ENCODE results near the gene CCN5. TPM values are rescaled to one million over a fixed set of nuclear protein-coding genes. Genes with fewer than 3 reads are reported as not detected.

CCN5 gene
- total and polyA plus RNA-seq, 5 experiments from 2014 or later, result not detected

DNA sequence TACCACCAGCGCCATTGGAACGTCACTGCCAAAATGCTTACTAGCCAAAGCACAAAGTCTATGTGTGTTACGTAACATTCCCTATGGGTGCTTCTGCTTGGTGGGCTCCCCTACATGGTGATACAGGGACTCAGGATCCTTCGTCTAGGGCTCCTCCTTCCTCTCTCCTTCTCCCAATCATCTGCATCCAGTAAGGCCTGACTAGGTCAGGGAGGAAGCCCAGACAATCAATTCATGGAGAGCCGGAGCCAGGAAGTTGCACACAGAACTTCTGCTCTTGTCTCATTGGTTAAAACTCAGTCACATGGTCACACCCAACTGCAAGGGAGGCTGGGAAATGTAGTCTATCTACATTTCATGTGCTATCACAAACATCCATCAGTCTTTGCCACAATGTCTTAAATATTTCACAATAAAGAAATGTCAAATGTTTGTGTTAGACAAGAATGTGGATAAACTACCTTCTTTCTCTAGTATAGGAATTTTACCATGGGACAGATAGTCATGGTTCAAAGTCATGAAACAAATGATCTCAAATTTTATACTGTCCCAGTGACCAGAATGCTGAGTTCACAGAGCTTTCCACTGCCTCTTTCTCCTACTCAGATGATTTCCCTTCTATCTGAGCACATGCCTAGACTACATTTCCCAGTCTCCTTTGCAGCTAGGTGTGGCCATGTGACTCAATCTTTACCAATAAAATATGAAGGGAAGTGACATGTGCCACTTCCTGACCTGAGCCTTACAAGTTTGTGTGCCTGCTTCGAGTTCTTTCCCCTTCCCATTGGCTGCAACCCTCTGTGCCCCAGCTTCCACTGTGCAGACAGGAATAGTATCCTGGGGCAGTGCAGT, 21.2 kb downstream of the CCN5 start:
- Mint-ChIP-seq H3K27ac (peak overlapping the region in 9 of 10 donors; percentile 20 to 91 (median 81)), H3K4me1 (peaks cover 11 to 19% (median 15%) of the 10 kb centered on the region in 4 donors), H3K4me3 (peak overlapping the region; percentile 55 to 81 (median 63)), H3K9me3 (peaks cover 0 to 8% (median 0%) of the 10 kb centered on the region in 9 donors), H3K36me3 (peaks cover 0 to 4% (median 0%) of the 10 kb centered on the region in 3 donors), H3K27me3 (no peaks in the 10 kb centered on the region)
- POLR2A ChIA-PET, result no interaction called here
- ATAC-seq, result peak; percentile 70 to 83
- peak in 6 of 10 donors; percentile 15 to 49 (median 24) for DNase-seq

GRCh38 chr20:44737116-44737515, 21.9 kb downstream of the CCN5 start:
- peaks cover 0 to 4% (median 0%) of the 10 kb centered on the region in 3 donors for H3K36me3 Mint-ChIP-seq

DNA sequence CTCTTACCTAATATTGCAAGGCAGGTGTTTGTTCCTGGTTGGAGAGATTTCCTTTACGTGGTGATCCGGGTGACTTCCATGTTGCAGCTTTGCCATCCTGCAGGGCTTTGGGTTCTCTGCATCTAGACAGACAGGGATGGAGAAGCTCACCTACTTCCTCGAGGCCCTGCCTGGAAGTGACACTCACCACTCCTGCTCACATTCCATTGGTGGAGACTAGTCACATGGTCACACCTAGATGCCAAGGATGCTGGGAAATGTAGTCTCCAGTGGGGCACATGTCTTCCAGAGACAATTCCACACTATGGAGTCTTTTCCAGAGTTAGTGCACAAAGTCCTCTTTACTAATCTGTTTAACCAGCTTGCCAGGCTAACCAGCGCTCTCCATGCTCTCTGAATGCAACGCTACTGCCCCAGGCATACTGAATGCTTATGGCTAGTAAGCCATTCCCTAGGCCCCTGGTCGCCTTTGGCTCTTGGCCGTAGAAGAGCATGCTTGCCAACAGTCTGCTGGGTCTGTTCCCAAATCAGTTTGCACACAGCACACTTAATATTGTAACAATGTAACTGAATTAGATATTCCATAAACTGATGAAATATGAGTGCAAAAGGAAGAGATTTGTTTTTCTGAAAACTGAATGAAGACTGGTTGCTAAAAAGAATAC, 23.8 kb downstream of the CCN5 start:
- POLR2A ChIA-PET, result no interaction called here
- DNase-seq (peak in 6 of 10 donors; percentile 14 to 44 (median 28)), ATAC-seq (peak; percentile 63 to 67)
- Mint-ChIP-seq H3K4me3 (no peak overlapping the region), H3K27me3 (peaks cover 0 to 5% (median 0%) of the 10 kb centered on the region in 5 donors), H3K27ac (no peak overlapping the region), H3K4me1 (peaks cover 9 to 16% (median 12%) of the 10 kb centered on the region in 4 donors), H3K36me3 (peaks cover 0 to 4% (median 0%) of the 10 kb centered on the region in 3 donors), H3K9me3 (peaks cover 0 to 8% (median 0%) of the 10 kb centered on the region in 9 donors)

More at GRCh38 chr20:44737116-44737515, 21.9 kb downstream of the CCN5 start:
- Mint-ChIP-seq H3K9me3 (peaks cover 0 to 8% (median 0%) of the 10 kb centered on the region in 9 donors), H3K27ac (peak overlapping the region in 2 of 10 donors; percentile 46 to 61), H3K4me3 (peak overlapping the region in 2 of 10 donors; percentile 9 to 55), H3K4me1 (peaks cover 11 to 19% (median 15%) of the 10 kb centered on the region in 4 donors), H3K27me3 (peaks cover 0 to 4% (median 0%) of the 10 kb centered on the region in 5 donors)
- ATAC-seq (no peak), DNase-seq (no peak)
- POLR2A ChIA-PET, result no interaction called here

DNA sequence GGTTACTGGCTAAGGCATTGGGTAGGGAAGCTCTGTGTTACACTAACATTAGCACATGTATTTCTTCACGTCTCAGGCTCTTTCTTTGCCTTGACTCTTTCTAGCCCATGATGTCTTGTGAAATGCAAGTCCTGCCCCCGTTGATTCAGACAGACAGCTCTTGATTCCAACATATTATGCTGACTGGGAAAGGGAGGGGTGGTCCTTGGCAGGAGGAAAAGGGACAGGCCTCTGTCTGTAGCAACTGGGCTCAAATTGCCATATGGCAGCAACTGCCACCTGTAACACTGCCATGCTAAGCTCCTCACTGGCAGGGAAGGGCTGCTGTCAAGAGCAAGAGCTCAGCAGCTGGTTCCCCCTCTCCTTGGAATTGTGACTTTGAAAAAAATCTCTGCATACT, 24.8 kb downstream of the CCN5 start:
- Mint-ChIP-seq H3K36me3 (peaks cover 0 to 4% (median 0%) of the 10 kb centered on the region in 3 donors), H3K4me1 (peaks cover 9 to 16% (median 13%) of the 10 kb centered on the region in 4 donors), H3K27me3 (peaks cover 0 to 11% (median 1%) of the 10 kb centered on the region in 5 donors), H3K27ac (peak overlapping the region in 1 of 10 donors; percentile 22), H3K4me3 (no peak overlapping the region), H3K9me3 (peaks cover 0 to 8% (median 0%) of the 10 kb centered on the region in 9 donors)
- no peak for DNase-seq
- no peak for ATAC-seq
- POLR2A ChIA-PET, result no interaction called here

GRCh38 chr20:44742304-44743079, 27.3 kb downstream of the CCN5 start:
- DNase-seq, result no peak
- no peak for ATAC-seq
- peak overlapping the region in 1 of 10 donors; percentile 70 for H3K27ac Mint-ChIP-seq
- H3K36me3 Mint-ChIP-seq, result peaks cover 0 to 2% (median 0%) of the 10 kb centered on the region in 3 donors
- H3K4me1 Mint-ChIP-seq, result peaks cover 5 to 21% (median 13%) of the 10 kb centered on the region in 4 donors
- no peak overlapping the region for H3K4me3 Mint-ChIP-seq
- peaks cover 3 to 25% (median 13%) of the 10 kb centered on the region in 5 donors for H3K27me3 Mint-ChIP-seq
- no peaks in the 10 kb centered on the region for H3K9me3 Mint-ChIP-seq
- POLR2A ChIA-PET, result no interaction called here

DNA sequence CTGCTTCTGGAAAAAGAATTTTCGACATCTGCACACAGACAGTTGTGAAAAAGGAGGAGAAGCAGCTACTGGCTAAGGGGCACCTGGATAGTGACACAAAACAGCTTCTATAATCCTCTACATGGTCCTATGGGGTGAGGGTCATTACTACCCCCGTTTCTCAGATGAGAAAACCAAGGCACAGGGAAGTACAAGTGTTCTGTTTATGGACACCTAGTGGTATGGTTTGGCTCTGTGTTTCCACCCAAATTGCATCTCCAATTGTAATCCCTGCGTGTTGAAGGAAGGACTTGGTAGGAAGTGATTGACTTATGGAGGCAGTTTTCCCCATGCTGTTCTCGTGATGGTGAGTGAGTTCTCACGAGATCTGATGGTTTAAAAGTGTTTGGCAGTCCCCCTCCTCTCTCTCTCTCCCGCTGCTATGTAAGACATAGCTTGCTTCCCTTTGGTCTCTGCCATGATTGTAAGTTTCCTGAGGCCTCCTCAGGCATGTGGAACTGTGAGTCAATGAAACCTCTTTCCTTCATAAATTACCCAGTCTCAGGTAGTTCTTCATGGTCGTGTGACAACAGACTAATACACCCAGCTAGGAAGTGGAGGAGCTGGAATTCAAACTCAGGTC, 28.0 kb downstream of the CCN5 start:
- POLR2A ChIA-PET, result no interaction called here
- ATAC-seq (no peak), DNase-seq (no peak)
- Mint-ChIP-seq H3K4me1 (peaks cover 6 to 23% (median 13%) of the 10 kb centered on the region in 4 donors), H3K27ac (no peak overlapping the region), H3K9me3 (no peaks in the 10 kb centered on the region), H3K36me3 (peaks cover 0 to 2% (median 0%) of the 10 kb centered on the region in 3 donors), H3K27me3 (peaks cover 5 to 27% (median 20%) of the 10 kb centered on the region in 5 donors), H3K4me3 (no peak overlapping the region)

DNA sequence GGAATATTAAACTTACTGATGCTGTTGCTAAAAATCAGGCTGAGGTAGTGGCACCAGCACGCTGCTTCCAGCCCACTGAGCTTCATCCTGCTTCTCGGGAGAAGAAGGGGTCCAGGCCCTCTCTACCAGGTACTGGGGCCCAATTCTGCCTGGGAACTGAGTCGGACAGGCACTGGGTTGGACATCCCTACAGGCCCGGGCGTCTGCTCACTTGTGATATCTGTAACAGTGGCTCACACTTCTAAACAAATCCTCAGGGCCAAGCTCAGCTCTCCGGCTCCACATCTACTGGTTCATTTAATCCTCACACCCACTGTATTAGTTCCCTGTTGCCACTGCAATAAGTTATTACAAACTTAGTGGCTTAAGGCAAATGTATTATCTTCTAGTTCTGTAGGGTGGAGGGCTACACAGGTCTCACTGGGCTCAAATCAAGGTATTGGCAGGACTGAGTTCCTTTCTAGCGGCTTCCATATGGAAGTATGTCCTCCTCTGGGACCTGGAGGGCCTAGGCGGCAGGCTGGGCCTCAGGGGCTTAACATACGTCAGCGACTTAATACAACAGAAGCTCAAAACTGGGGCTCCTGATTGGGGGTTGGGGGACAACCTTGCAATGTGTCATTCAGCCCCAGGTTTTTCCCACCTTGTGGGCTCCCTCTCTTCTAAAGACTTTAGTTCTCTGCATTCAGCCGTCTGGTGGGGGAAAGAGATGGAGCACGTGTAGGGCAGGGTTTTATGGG, 28.9 kb downstream of the CCN5 start:
- ATAC-seq (no peak), DNase-seq (no peak)
- Mint-ChIP-seq H3K27me3 (peaks cover 8 to 33% (median 27%) of the 10 kb centered on the region in 5 donors), H3K4me1 (peaks cover 6 to 23% (median 11%) of the 10 kb centered on the region in 4 donors), H3K27ac (peak overlapping the region in 2 of 10 donors; percentile 21 to 78), H3K4me3 (peak overlapping the region in 1 of 10 donors; percentile 83), H3K36me3 (no peaks in the 10 kb centered on the region), H3K9me3 (no peaks in the 10 kb centered on the region)
- POLR2A ChIA-PET, result no interaction called here

GRCh38 chr20:44745122-44745597, 30.0 kb downstream of the CCN5 start:
- Mint-ChIP-seq H3K9me3 (no peaks in the 10 kb centered on the region), H3K4me3 (peak overlapping the region; percentile 55 to 87 (median 76)), H3K27me3 (peaks cover 15 to 40% (median 37%) of the 10 kb centered on the region in 5 donors), H3K27ac (peak overlapping the region in 4 of 10 donors; percentile 7 to 76 (median 19)), H3K36me3 (no peaks in the 10 kb centered on the region), H3K4me1 (peaks cover 6 to 23% (median 11%) of the 10 kb centered on the region in 4 donors)
- POLR2A ChIA-PET, result no interaction called here
- DNase-seq, result no peak
- no peak for ATAC-seq

DNA sequence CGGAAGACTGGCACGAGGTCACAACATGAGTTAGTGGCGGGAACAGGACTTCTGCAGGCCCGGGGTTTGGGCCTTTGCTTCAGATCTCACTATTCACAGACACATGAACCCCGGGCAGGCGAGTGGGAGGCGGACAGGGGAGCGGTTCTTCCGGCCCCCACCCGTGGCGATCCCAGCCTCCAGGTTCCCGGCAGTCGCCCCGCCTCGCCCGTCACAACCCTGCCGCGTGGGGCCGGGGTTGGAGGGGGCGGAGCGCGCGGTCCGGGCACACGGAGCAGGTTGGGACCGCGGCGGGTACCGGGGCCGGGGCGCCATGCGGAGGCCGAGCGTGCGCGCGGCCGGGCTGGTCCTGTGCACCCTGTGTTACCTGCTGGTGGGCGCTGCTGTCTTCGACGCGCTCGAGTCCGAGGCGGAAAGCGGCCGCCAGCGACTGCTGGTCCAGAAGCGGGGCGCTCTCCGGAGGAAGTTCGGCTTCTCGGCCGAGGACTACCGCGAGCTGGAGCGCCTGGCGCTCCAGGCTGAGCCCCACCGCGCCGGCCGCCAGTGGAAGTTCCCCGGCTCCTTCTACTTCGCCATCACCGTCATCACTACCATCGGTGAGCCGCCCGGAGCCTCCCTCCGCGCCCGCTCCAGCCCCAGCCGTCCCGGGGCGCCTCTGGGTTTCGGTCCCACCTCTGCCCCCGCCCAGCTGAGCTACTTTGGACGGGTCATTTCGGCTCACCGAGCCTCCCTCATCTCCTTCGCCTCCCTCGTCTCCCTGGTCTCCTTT, 30.6 kb downstream of the CCN5 start, which contains the start of gene KCNK15:
TSS of gene KCNK15 (plus strand) at position 268 of the 769 bp plus-strand sequence. CDS start at position 314, 46 bp downstream.
- DNase-seq, result peak in 6 of 10 donors; percentile 11 to 39 (median 28)
- POLR2A ChIA-PET, result interaction anchor here (0.7 kb wide), 1 partner anchor 123 kb away, joined by 3 read pairs; no protein-coding TSS in a partner anchor
- H3K27me3 Mint-ChIP-seq, result peaks cover 15 to 40% (median 37%) of the 10 kb centered on the region in 5 donors
- H3K27ac Mint-ChIP-seq, result peak within 1 kb of the TSS in 6 of 10 donors; percentile 3 to 76 (median 8)
- H3K4me1 Mint-ChIP-seq, result peaks cover 6 to 23% (median 11%) of the 10 kb centered on the region in 4 donors
- peak within 1 kb of the TSS; percentile 55 to 87 (median 82) for H3K4me3 Mint-ChIP-seq
- no peaks in the 10 kb centered on the region for H3K9me3 Mint-ChIP-seq
- H3K36me3 Mint-ChIP-seq, result no peaks in the 10 kb centered on the region
- ATAC-seq, result peak; percentile 72 to 85

GRCh38 chr20:44746367-44747165, 31.4 kb downstream of the CCN5 start:
- DNase-seq (no peak), ATAC-seq (no peak)
- POLR2A ChIA-PET, result interaction anchor here (0.7 kb wide), 1 partner anchor 122 kb away, joined by 3 read pairs; no protein-coding TSS in a partner anchor
- Mint-ChIP-seq H3K4me1 (peaks cover 6 to 23% (median 13%) of the 10 kb centered on the region in 4 donors), H3K36me3 (no peaks in the 10 kb centered on the region), H3K27ac (peak overlapping the region in 2 of 10 donors; percentile 3 to 7), H3K9me3 (no peaks in the 10 kb centered on the region), H3K4me3 (peak overlapping the region; percentile 55 to 84 (median 74)), H3K27me3 (peaks cover 19 to 48% (median 37%) of the 10 kb centered on the region in 5 donors)

All from naive thymus-derived CD8-positive, alpha-beta T cell (primary cell).